Measurements from ENCODE around the gene CLDN5.

The CLDN5 gene

GRCh38 chr22:19478045-19478900 lies 45.9 kb downstream of the CLDN5 start:
- Histone ChIP-seq H3K27ac (ENCODE audit: insufficient read depth in 1 of 2, low read depth in 1 of 2, low read length in 2 of 2, poor library complexity in 1 of 2, severe bottlenecking in 2 of 2) (peak overlapping the region; percentile 100), H3K4me3 (ENCODE audit: control insufficient read depth in 1 of 7, extremely low read depth in 1 of 7, insufficient read depth in 4 of 7, low read depth in 2 of 7, low read length in 6 of 7) (peak overlapping the region; percentile 56 to 100 (median 89)), H3K4me1 (ENCODE audit: control extremely low read depth in 1 of 4, control insufficient read depth in 4 of 4, insufficient read depth in 4 of 4, low read length in 3 of 4) (peaks cover 16 to 27% (median 25%) of the 10 kb centered on the region in 4 experiments), H3K27me3 (replicated peaks in 2 of 5; ENCODE audit: control insufficient read depth in 4 of 5, insufficient read depth in 5 of 5, low read length in 4 of 5) (no peaks in the 10 kb centered on the region), H3K9me3 (ENCODE audit: control extremely low read depth in 1 of 5, control insufficient read depth in 4 of 5, insufficient read depth in 2 of 5, low read depth in 1 of 5, low read length in 4 of 5) (no peaks in the 10 kb centered on the region), H3K36me3 (ENCODE audit: control insufficient read depth in 4 of 4, insufficient read depth in 4 of 4, low read length in 3 of 4) (peaks cover 4 to 41% (median 15%) of the 10 kb centered on the region in 4 experiments)
- peak in 1 of 3 donors; percentile 34 for DNase-seq
- POLR2A ChIA-PET, result no interaction called here
- under 1% methylated on average over 21 of the region's 31 CpGs for WGBS (ENCODE audit: insufficient coverage)
- CTCF ChIA-PET, result interaction anchor here (1.0 to 4.3 kb wide), 8 partner anchors 10 to 330 kb away, joined by 3 to 19 read pairs (median 4); no protein-coding TSS in a partner anchor

- peak in 2 of 3 donors; percentile 37 to 38 for DNase-seq
- POLR2A ChIA-PET, result interaction anchor here (1.1 kb wide), 1 partner anchor 32 kb away, joined by 3 read pairs; no protein-coding TSS in a partner anchor
- CTCF ChIA-PET, result interaction anchor here (0.8 to 4.3 kb wide), 8 partner anchors 9 to 370 kb away, joined by 3 to 19 read pairs (median 4); no protein-coding TSS in a partner anchor
- Histone ChIP-seq H3K27me3 (replicated peaks in 2 of 5; ENCODE audit: control insufficient read depth in 4 of 5, insufficient read depth in 5 of 5, low read length in 4 of 5) (no peaks in the 10 kb centered on the region), H3K27ac (ENCODE audit: insufficient read depth in 1 of 2, low read depth in 1 of 2, low read length in 2 of 2, poor library complexity in 1 of 2, severe bottlenecking in 2 of 2) (peak overlapping the region in 1 of 2 experiments; percentile 100), H3K4me1 (ENCODE audit: control extremely low read depth in 1 of 4, control insufficient read depth in 4 of 4, insufficient read depth in 4 of 4, low read length in 3 of 4) (peaks cover 16 to 27% (median 25%) of the 10 kb centered on the region in 4 experiments), H3K9me3 (ENCODE audit: control extremely low read depth in 1 of 5, control insufficient read depth in 4 of 5, insufficient read depth in 2 of 5, low read depth in 1 of 5, low read length in 4 of 5) (no peaks in the 10 kb centered on the region), H3K4me3 (ENCODE audit: control insufficient read depth in 1 of 7, extremely low read depth in 1 of 7, insufficient read depth in 4 of 7, low read depth in 2 of 7, low read length in 6 of 7) (peak overlapping the region in 6 of 7 experiments; percentile 31 to 100 (median 90)), H3K36me3 (ENCODE audit: control insufficient read depth in 4 of 4, insufficient read depth in 4 of 4, low read length in 3 of 4) (peaks cover 2 to 44% (median 19%) of the 10 kb centered on the region in 4 experiments)
- 29% methylated on average over 3 of the region's 5 CpGs for WGBS (ENCODE audit: insufficient coverage)
Measured at GRCh38 chr22:19477321-19478044, 46.7 kb downstream of the CLDN5 start.

DNA sequence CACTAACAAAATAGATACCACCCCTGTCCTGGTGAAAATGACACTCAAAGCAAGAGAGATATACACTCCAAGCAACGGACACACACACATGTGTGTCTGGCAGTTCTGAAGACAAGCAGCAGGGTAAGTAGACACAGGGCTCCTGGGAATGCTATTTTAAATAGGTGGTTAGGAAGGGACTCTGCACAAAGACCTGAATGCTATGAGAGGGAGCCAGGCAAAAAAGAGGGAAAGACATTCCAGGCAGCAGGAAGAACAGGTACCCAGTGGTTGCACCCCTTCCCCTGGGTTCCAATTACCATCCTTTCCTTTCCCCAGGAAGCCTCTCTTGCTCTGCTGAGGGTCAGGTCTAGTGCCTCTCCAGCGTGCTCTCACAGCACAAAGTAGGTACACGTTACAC lies 48.2 kb downstream of the CLDN5 start:
- Histone ChIP-seq H3K27me3 (replicated peaks in 2 of 5; ENCODE audit: control insufficient read depth in 4 of 5, insufficient read depth in 5 of 5, low read length in 4 of 5) (no peaks in the 10 kb centered on the region), H3K27ac (ENCODE audit: insufficient read depth in 1 of 2, low read depth in 1 of 2, low read length in 2 of 2, poor library complexity in 1 of 2, severe bottlenecking in 2 of 2) (no peak overlapping the region), H3K9me3 (ENCODE audit: control extremely low read depth in 1 of 5, control insufficient read depth in 4 of 5, insufficient read depth in 2 of 5, low read depth in 1 of 5, low read length in 4 of 5) (no peaks in the 10 kb centered on the region), H3K4me3 (ENCODE audit: control insufficient read depth in 1 of 7, extremely low read depth in 1 of 7, insufficient read depth in 4 of 7, low read depth in 2 of 7, low read length in 6 of 7) (no peak overlapping the region), H3K36me3 (ENCODE audit: control insufficient read depth in 4 of 4, insufficient read depth in 4 of 4, low read length in 3 of 4) (peaks cover 2 to 51% (median 32%) of the 10 kb centered on the region in 4 experiments), H3K4me1 (ENCODE audit: control extremely low read depth in 1 of 4, control insufficient read depth in 4 of 4, insufficient read depth in 4 of 4, low read length in 3 of 4) (peaks cover 16 to 26% (median 25%) of the 10 kb centered on the region in 4 experiments)
- ChIA-PET POLR2A (no interaction called here), CTCF (interaction anchor here (2.4 kb wide), 1 partner anchor 7 kb away, joined by 6 read pairs; no protein-coding TSS in a partner anchor)
- 100% methylated on average over 1 of the region's 3 CpGs for WGBS (ENCODE audit: insufficient coverage)
- no peak for DNase-seq

GRCh38 chr22:19473578-19473977 lies 50.6 kb downstream of the CLDN5 start:
- Histone ChIP-seq H3K36me3 (ENCODE audit: control insufficient read depth in 4 of 4, insufficient read depth in 4 of 4, low read length in 3 of 4) (peaks cover 7 to 73% (median 51%) of the 10 kb centered on the region in 4 experiments), H3K9me3 (ENCODE audit: control extremely low read depth in 1 of 5, control insufficient read depth in 4 of 5, insufficient read depth in 2 of 5, low read depth in 1 of 5, low read length in 4 of 5) (no peaks in the 10 kb centered on the region), H3K27ac (ENCODE audit: insufficient read depth in 1 of 2, low read depth in 1 of 2, low read length in 2 of 2, poor library complexity in 1 of 2, severe bottlenecking in 2 of 2) (peak overlapping the region in 1 of 2 experiments; percentile 37), H3K4me3 (ENCODE audit: control insufficient read depth in 1 of 7, extremely low read depth in 1 of 7, insufficient read depth in 4 of 7, low read depth in 2 of 7, low read length in 6 of 7) (no peak overlapping the region), H3K27me3 (replicated peaks in 2 of 5; ENCODE audit: control insufficient read depth in 4 of 5, insufficient read depth in 5 of 5, low read length in 4 of 5) (no peaks in the 10 kb centered on the region), H3K4me1 (ENCODE audit: control extremely low read depth in 1 of 4, control insufficient read depth in 4 of 4, insufficient read depth in 4 of 4, low read length in 3 of 4) (peaks cover 11 to 15% (median 13%) of the 10 kb centered on the region in 4 experiments)
- no peak for DNase-seq
- 85% methylated on average over 3 of the region's 3 CpGs for WGBS (ENCODE audit: insufficient coverage)
- ChIA-PET POLR2A (no interaction called here), CTCF (interaction anchor here (1.0 to 3.1 kb wide), 8 partner anchors 8 to 328 kb away, joined by 3 to 8 read pairs (median 4); no protein-coding TSS in a partner anchor)
